8988T (cell line): Measurements from ENCODE around the gene ZNF608.
A peak's percentile ranks its signal among the peaks of the same experiment; 100 is the strongest.

Experiments
- DNase-seq: peaks from one replicate; pipeline ENCODE4 v3.0.0; 2011

The ZNF608 gene

DNA sequence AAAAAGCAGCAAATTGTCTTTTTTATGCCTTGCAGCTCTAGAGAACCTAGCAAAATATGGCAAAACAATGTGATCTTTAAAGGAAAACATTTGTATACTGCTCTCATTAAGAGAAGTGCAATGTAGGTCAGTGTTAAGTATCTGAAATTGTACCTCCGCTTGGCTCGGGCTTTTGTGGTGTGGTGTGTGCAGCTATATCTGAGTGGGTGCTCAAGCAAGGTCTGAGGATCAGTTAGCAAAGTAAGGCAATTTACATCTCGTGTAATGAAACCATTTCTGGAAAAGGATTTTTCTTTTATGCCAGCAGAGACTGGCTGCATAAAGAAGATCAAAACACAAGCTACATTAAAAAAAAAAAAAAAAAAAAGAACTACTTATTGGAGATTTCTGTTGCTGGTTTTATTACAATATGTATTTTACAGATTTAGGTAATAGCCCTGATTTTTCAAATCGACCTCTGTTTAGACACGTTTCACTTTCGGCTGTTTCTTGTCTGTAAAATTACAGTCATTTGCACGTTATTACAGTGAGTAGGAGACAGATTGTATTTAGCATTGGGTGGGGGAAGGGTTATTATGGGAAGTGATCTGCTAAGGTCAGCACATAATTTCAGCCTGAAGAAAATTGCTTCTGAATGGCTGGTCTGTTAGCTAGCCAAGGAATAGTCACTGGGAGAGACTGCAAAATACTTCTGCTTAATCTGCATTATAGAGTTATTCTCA lies 7.9 kb upstream of the ZNF608 start:
- no peak for DNase-seq

DNA sequence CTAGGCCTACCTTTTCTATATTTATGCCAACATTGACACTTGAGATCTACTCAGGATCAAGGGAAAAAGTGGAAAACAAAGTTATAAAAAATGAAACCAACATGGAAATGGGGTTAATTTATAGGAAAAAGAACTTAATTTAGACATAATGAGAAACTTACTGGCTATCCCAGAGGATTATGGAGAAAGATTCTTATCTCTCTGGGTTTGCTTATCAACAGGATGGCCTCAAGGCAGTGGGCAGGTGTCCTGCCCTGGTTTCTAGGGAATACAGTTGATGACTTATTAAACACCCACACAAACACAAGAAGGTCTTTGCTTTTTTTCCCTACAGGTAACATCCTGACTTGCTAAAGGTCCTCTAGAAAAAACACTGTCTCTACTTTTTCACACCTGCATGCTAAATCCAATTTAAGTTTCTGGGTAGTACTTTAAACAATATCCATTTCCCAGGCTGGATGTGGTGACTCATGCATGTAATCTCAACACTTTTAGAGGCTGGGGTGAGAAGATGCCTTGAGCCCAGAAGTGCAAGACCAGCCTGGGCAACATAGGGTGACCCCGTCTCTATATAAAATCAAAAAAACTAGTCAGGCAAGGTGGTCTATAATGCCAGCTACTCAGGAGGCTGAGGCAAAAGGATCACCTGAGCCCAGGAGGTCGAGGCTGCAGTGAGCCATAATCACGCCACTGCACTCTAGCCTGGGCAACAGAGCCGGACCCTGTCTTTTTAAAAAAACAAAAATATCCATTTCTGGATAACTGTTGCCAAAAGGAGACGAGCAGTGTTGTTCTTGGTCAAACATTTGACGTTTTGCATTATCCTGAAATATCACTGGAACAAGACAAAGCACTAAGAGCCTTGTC lies 6.6 kb upstream of the ZNF608 start:
- no peak for DNase-seq

DNA sequence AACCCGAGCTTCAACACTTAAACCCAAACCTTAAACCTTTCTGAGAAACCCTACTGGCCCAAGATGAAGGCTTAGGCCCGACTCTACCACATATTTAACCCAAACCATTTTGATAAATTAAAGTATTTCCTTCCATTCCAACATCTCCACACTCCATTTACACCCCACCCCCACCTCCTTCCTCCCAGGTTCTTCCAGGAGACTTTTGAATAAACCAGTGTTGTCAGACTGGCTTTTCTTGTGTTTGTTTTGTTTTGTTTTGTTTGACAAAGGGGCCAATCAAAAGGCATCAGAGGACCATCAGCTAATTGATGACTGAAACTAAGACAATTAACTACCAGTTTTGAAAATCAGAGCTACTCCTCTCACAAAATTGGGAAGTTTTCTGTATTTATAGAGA lies 4.6 kb upstream of the ZNF608 start:
- DNase-seq, result no peak

DNA sequence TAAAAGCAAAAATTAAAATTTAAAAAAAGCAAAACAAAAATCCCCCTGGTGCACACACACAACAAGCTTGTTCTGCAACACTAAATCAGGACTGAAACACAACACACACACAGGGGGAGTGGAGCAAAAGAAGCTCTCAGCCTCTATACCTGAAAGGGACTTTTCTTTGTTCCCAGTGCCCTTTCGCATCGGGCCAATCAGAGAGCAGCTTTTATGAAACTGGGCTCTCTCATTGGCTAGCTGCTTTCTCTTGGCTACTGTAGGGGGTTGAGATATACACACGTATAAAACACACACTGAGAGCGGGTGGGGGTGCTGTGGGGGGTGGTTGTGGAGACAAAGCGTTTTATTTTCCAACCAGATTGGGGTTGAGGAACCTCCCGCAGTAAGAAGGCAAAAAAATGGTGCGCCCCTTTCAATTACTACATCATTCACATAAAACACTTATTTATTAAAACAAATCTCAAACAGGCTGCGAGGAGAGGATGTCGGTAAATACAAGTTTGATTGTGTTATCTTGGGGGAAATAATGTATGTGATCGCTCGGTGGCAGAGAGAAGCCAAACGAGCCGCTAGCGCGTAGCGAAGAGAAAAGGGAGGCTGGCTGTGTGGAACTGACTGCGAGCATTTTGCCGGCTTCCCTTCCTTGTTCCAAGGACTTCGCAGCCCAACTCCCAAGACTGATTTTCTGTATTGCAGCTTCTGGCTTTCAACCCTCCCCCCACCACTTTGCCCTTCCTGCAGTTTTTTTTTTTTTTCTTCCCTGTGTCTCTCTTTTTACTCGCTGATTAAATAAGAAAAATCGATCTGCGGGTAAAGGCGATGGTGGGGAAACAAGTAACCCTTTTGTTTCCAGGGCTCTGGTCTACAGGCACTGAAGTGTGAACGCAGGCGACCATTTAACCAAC lies 2.5 kb upstream of the ZNF608 start:
- peak; percentile 54 for DNase-seq

DNA sequence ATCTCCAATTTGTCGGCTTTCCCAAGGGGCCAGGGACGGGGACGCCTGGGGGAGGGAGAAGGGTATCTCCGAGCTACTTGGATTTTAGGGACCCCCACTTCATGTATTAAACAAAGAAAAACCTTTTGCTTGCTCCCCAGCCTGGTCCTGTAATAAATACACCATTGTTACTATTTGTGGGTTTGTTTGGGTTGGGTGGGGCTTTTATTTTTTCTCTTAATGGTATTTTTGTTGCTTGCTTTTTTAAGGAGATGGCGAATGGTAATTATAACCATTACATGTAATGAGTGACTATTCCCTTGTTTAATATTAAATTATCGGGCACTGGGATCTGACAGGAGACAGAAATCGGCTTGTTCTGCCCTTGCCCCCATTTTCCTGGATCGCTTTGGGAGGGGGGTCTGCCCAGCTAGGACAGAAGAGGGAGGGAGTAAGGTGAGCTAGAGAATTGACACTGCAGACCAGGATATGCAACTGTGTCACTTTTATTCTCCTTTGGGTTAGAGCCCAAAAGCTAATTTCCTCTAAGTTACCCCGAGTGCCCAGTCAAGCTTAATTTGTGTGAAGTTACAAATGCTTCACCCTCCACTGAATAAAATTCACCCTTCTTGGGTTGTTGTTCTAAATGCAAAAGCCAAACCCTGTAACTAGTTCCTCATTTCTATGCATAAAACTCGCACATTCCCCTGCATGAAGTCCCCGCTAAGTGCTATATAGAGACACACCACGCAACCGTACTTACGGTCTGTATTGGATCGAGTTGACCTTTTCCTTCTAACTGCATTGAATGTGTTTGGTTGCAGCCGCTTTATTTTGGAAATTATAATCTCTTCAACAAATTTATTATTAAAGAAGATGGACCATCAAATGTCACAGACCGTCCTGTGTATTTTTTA lies 1.6 kb upstream of the ZNF608 start:
- no peak for DNase-seq

DNA sequence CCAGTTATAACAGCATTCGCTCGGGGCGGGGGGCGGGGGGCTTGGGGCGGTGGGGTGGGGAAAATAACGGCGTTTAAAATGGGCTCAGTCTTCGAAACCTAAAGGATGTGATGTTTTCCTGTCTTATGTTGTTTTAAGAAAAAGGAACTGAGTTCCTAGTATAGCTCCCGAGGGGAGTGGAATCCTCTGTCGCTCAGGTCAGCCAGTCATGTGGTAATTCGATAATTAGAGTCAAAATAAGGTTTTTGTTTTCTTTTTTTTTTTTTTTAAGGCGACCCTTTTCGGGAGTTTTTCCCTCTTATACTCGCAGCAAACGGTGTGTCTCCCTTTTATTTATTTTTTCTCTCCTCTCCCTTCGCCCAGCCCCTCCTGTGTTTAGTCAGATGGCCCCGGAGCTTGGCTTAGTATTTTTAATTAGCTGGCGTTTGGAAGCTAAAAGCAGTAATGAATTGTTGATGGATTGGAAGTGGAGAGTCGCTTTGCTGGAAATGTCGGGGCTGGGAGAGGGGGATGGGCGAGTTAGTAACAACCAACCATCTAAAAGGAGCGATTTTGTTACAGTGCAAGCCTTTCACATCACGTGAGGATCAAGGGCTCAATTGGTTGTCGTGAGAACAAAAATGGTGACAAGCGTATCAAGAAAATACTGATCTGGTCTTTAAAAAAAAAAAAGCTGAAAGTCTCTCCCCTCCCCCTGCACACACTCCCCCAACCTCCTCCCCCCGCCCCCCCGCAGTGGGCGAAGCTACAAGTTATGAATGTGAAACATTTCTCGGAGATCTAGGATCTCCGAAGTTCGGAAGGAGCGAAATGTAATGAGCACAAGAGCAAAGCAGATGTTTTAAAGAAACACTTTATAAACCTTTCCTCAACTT lies 714 bp upstream of the ZNF608 start:
- DNase-seq, result no peak

DNA sequence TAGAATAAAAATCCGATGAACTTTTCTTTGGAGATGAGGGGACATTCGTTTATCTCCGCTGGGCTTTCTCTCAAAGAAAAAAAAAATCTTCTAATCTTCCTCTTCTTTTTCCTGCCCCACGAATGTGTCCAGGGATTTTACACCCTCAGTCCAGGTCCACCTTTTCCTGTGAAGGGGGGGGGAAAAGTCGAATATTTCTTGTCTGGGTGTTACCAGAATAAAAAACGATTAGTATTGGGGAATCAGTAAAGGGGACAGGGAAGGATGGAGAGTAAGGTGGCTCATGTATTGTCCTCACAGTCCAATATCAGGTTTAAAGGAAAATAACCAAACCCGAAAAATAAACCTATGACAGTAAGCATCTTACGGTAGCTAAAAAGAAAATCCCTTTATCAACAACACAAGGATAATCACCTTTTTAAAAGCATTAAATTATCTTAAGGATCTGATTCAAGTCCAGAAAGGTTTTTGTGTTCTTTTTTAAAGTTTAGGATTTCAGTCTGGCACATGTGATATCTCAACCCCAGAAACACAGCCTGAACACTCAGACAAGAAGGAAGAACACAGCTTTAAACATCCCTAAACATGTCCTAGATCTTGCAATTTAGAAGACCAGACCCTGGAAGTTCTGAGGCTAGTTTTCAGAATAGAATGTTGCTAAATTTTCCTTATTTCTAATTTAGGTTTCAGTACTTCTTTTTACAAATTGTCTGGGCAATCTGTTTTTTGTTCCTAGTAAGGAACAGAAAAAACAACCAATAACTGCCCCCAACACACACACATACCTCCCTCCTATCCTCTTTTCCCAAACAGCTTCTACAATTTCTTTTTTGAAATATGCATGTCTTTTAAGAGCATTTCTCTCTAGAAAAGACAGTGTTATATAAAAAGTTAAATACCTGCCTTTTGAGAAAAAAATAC lies 1.2 kb downstream of the ZNF608 start:
- no peak for DNase-seq

DNA sequence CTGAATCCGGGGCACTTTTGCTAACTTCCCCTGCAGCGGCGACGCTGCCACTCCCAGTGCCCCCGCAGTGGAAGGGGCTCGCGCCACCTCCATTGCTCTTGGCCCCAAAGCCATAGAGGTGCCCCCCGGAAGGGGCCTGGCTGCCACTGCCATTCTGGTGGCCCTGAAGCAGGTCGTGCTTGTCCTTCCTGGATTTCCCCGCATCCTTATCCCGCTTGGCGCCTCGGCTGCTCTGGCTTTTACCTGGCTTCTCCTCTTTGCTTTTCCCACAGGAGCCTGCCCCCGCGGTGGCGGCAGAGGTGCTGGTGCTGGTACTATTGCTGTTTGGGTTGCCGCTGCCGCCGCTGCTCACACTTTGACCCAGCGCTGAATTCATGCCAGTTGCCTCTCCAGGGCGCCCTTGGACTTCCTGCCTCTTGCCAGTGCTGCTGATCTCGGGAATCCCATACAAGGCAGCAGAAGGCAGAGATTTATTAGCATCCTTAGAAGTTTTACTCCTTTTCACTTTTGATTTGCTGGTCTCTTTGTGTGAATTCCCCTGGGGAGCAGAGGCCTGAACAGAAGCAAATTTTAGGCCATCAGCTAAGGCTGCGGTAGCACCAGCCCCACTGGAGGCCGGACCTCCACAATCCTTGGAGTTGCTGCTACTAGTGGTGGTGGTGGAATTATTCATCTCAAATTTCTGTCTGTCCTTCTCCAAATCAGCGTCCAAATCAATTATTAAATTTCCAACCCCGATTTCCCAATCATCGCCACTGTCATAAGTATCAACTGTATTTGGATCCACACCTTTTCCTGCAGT lies 2.1 kb downstream of the ZNF608 start:
- no peak for DNase-seq

DNA sequence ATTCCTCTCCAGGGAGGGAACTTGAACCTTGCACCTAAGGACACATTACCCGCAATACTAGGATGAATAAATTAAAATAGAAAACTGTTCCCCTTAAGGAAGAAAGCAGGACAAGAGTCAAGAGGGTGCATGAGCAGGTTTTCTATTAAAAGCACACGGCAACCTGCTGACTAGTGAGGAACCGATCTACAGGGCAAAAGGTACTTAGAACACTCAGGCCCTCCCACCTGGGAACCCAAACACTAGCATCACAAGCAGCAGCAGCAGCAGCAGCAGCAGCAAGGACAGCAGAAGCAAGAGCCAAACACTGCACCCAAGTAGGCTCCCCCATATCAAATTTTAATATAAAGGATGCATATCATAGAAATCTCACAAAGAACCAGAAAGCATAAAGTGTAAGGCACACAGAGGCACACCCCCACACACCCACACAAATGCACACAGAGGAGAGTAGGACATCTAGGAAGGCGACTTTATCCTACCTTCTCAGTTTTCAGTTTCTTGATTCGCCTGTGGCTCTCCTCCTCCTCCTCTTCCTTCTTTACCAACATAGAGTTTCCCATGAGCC lies 2.8 kb downstream of the ZNF608 start:
- no peak for DNase-seq

DNA sequence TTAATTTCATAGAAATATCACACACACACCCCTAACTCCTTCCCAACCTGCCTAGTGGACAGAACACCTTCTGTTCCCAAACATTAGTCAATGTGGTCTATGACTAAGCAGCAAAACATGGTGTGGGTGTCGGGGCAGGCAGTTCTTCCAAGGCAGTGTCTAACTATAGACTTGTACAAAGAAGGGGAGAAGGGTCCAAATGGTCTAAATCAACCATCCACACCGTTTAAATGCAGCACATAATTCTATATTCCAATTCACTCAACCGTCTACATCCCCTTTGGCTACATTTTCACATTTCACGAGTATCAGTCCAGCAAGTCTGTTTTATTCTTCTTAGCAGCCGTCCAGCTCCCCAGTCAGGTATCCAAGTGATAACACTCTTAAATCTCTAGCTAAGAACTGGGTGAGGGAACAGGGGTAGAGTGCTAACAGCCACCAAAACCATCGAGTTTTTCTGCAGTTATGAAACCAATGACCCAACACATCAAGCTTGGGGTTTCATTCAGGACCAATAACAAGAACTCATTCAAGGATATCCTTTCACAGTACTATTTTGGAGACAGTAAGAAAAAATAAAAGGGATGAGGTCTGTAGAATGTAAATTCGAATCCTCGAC lies 3.3 kb downstream of the ZNF608 start:
- no peak for DNase-seq

DNA sequence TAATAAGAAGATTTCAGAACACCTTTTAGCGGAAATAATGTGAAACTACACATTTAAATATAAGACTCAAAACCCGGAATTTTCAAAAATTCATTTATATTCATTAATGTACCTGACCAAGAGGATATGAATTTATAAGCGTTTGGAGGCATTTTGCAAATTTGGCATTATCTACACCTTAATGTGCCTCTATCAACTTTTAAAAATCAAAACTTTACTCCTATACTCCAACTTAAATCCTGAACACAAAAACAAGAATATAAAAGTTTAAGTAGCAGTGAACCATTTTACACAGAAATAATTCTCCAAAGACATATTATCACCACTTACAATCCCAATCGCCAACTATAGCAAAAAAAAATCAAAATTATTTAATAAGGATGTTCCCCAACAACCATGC lies 3.9 kb downstream of the ZNF608 start:
- DNase-seq, result no peak

DNA sequence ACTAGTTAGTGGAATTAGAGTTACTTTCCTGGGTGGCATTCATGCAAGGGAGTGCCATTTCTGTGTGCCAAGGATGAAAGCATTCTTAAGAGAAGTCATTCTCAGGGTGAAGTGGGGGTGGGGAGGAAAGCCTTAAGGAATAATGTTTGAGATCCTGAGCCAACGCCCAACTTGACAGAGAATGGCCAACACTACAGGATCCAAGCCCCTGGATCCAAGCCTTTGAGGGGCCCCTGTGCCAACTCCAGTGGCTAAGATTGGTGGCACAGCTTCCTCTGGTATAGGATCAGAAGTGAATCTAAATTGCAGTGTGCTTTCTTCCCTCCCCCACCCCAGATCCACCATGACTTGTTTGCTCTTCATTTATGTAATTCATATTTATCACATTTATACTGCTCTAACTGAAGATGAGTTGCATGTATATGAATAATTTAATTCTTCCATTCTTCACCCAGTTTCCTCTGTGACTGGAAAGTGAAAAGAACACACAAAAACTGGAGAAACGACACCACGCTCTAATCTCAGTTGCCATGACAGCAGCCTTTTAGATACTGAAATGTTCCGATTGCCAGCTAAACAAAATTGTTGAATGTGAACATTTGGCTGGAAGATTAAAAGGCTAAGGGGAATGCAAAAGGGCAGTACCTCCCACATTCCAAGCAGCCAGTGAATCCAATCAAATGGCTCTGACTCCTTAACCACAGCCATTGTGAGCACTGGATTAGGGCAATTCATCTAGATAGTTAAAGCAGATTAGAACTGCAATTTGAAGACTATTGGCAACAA lies 4.5 kb downstream of the ZNF608 start:
- DNase-seq, result no peak

DNA sequence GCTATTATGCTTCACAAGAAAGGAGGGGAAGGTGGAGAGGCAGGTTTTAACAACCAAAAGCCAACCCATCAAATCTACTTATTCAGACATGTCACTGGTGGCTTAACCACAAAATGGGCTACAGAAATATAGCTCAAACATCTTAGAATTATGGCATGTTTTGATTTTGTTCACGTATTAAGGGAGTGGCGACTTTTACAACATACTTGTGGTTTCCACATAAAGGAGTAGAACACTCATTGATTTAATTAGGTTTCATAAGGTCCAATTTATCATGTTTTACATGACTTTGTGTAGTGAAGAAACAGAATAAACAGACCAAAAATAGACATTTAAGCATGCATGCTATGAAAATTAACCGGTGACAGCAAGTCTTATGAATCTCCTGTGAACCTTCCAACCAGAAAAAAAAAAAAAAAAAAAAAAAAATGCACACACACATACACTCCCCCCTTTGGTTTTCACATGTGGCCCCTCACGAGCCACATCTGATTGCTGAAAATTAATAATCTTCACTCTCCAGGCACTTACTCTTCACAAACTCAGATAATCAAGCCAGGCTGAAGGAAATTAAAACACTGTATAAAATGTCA lies 5.4 kb downstream of the ZNF608 start:
- DNase-seq, result no peak

DNA sequence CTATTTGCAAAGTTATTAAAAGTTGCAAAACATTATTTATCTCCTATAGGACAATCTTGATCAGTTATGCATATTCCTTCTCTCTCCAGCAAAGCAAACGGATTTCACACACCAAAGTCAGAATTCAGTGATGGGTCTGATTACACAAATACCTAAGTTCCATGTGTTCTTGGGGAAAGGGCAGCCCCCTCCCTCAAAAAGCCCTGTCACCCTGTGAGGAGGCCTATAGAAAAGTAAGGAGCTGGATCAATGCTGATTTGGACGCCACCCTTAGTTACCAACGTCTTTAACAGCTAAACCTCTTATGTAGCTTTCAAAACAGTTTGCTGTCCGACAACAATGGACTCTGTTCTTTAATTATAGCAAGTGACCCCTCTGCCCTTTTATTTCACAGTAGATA lies 6.4 kb downstream of the ZNF608 start:
- DNase-seq, result no peak

DNA sequence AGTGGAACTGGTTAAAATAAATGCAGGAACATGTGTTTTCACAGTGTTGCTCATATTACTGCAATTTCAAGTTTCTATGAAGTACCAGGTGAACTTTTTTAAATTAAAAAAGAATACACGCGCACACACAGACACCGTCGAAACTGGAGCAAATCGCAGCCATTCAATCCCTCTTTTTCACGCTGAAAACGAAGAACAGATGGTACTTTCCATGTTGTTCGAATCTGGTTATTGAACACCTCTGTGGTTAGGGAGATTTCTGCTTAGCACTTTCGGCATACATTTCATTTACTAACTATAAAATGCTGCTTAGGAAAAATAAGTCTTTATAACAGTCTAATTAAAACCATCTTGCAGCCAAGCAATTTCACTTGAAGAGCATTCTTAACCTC lies 6.8 kb downstream of the ZNF608 start:
- no peak for DNase-seq

DNA sequence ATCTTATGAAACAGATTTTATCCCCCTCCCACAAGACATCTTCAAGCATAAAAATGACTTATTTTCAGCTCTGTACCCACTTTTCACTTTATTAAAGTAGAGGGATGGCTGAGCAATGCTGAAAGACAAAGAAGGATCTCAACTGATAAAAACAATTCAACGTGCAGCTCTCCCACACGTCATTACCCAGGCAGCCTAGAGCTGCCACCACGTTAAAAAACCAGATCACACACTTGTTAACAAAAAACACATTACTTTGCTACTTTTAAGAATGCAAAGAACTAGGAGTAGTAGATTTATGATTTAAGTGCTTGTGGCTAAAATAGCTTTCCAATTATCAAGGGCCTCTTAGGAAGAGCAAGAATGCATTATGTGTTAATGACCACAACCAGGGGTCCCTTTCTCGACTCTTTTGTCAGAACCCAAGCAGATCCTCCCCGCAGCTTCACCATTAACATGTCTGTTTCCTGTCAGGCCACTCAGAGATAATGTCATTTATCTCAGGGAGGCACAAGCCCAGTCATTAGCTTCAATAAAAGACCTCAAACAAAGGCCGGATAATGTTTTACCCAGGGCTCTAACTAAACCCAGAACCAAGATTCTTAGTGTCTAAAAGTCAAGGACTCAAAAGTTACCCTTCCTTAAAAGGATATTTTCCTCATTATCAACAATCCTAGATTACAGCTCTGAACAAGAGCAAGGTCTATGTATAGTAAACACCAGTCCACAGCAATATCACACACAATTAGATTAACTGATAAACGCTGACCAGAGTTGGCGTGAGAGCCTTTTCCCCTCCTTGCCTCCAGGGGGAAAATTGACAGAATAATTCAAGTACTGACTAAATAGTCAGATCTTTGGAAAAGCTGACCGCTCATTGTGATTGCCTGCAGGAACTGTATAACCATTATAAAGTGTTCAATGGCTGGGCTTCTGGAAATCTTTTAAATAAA lies 7.5 kb downstream of the ZNF608 start:
- DNase-seq, result no peak
